ENCODE measurements around the gene CHD2. TPM values are rescaled to one million over a fixed set of nuclear protein-coding genes. Genes with fewer than 3 reads are reported as not detected.

Gene CHD2
- total and polyA plus RNA-seq, 3 experiments from 2014 or later, result 80.3 to 109 (median 99.0) TPM

DNA sequence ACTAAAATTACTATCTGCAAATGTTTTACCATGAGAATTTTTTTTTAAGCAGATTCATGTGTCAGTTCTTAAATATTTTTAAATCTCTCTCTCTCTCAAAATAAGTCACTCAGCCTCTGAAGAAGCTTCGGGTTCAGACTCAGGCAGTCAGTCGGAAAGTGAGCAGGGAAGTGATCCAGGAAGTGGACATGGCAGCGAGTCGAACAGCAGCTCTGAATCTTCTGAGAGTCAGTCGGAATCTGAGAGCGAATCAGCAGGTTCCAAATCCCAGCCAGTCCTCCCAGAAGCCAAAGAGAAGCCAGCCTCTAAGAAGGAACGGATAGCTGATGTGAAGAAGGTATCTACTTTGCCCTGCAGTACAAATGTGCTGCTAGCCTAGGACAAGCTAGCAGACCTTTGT, 24.1 kb downstream of the CHD2 start:
- no peak for DNase-seq
- H3K4me3 ChIP-seq (ENCODE audit: low read length), result no peak overlapping the region
- POLR2A ChIA-PET, result interaction anchor here (1.2 kb wide), 1 partner anchor 127 kb away, joined by 4 read pairs; no protein-coding TSS in a partner anchor
- Mint-ChIP-seq H3K9me3 (no peaks in the 10 kb centered on the region), H3K36me3 (peaks cover 14 to 94% (median 25%) of the 10 kb centered on the region in 3 donors), H3K4me3 (no peak overlapping the region), H3K4me1 (peaks cover 67 to 97% (median 96%) of the 10 kb centered on the region in 3 donors), H3K27me3 (peaks cover 0 to 1% of the 10 kb centered on the region in 2 donors), H3K27ac (peak overlapping the region in 6 of 8 donors; percentile 1 to 93 (median 70))
- H3K27me3 ChIP-seq (ENCODE audit: insufficient read depth, low read length, poor library complexity, severe bottlenecking), result no peaks in the 10 kb centered on the region
- CTCF ChIA-PET, result interaction anchor here (1.9 to 4.8 kb wide), 2 partner anchors 116 to 127 kb away, joined by 9 to 25 read pairs; no protein-coding TSS in a partner anchor
- H3K36me3 ChIP-seq (ENCODE audit: insufficient read depth, low read length), result peaks cover 50% of the 10 kb centered on the region
- H3K27ac ChIP-seq (ENCODE audit: low read depth, low read length), result no peak overlapping the region
- no peaks in the 10 kb centered on the region for H3K9me3 ChIP-seq (ENCODE audit: low read length)
- peaks cover 51% of the 10 kb centered on the region for H3K4me1 ChIP-seq (ENCODE audit: insufficient read depth, low read length)

DNA sequence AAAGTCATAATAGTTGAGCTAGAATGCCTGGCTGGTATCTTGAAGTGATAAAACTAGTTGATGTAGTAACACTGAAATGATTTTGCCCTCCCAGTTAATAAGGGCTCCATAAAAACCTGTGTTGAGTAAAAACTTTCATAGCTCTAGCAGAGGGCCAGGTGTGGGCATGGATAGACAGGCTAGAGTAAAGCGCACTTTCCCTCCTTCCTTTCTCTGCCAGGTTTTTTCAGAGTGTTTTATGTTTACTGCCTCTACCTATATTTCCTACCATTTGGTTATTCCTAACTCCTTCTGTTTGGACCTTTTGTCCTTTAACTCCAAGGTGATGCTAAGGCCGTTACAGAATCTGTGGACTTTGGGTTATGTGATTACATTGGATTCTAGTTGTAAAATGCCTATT, 25.3 kb downstream of the CHD2 start:
- peaks cover 0 to 1% of the 10 kb centered on the region in 2 donors for H3K27me3 Mint-ChIP-seq
- H3K27ac Mint-ChIP-seq, result peak overlapping the region in 5 of 8 donors; percentile 51 to 68 (median 60)
- no peak overlapping the region for H3K27ac ChIP-seq (ENCODE audit: low read depth, low read length)

DNA sequence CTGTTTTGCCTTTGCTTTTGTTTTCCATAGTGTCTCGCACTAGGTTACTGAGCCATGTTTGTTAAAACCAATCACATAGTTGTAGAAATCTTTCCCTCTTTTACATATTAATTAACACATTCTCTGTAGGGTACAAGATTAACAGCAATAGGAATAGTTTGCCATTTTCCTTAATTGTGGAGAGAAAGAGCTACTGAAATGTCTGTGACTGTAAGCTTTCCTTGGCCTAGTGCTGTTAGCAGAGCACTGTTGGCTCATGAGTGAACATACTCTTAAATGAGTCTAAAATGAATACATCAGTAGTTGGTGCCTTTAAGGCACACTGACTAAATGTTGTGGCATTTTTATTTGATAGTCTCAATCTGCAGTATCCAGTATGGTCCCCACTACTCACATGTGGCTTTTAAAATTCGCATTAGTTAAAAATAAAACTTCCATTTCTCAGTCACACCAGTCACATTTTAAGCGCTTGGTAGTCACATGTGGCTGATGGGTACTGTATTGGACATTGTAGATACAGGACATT, 28.2 kb downstream of the CHD2 start:
- Histone ChIP-seq H3K9me3 (ENCODE audit: low read length) (no peaks in the 10 kb centered on the region), H3K4me1 (ENCODE audit: insufficient read depth, low read length) (peaks cover 12% of the 10 kb centered on the region), H3K4me3 (ENCODE audit: low read length) (no peak overlapping the region), H3K27me3 (ENCODE audit: insufficient read depth, low read length, poor library complexity, severe bottlenecking) (no peaks in the 10 kb centered on the region), H3K27ac (ENCODE audit: low read depth, low read length) (no peak overlapping the region), H3K36me3 (ENCODE audit: insufficient read depth, low read length) (peaks cover 74% of the 10 kb centered on the region)
- no peaks in the 10 kb centered on the region for H3K9me3 Mint-ChIP-seq
- POLR2A ChIA-PET, result no interaction called here
- peaks cover 14 to 95% (median 22%) of the 10 kb centered on the region in 3 donors for H3K36me3 Mint-ChIP-seq
- peaks cover 0 to 1% of the 10 kb centered on the region in 2 donors for H3K27me3 Mint-ChIP-seq
- H3K4me3 Mint-ChIP-seq, result no peak overlapping the region
- peaks cover 47 to 77% (median 64%) of the 10 kb centered on the region in 3 donors for H3K4me1 Mint-ChIP-seq
- CTCF ChIA-PET, result interaction anchor here (0.9 to 1.4 kb wide), 3 partner anchors 131 to 139 kb away, joined by 3 to 5 read pairs (median 4); no protein-coding TSS in a partner anchor
- peak overlapping the region in 7 of 8 donors; percentile 1 to 65 (median 37) for H3K27ac Mint-ChIP-seq
- no peak for DNase-seq

More for the DNA sequence above, 25.3 kb downstream of the CHD2 start:
- DNase-seq, result no peak
- H3K36me3 ChIP-seq (ENCODE audit: insufficient read depth, low read length), result peaks cover 61% of the 10 kb centered on the region
- no peak overlapping the region for H3K4me3 ChIP-seq (ENCODE audit: low read length)
- peaks cover 41% of the 10 kb centered on the region for H3K4me1 ChIP-seq (ENCODE audit: insufficient read depth, low read length)
- POLR2A ChIA-PET, result interaction anchor here (0.6 kb wide), 1 partner anchor 46 kb away, joined by 3 read pairs; no protein-coding TSS in a partner anchor
- no peaks in the 10 kb centered on the region for H3K27me3 ChIP-seq (ENCODE audit: insufficient read depth, low read length, poor library complexity, severe bottlenecking)
- peaks cover 14 to 97% (median 25%) of the 10 kb centered on the region in 3 donors for H3K36me3 Mint-ChIP-seq
- H3K9me3 ChIP-seq (ENCODE audit: low read length), result no peaks in the 10 kb centered on the region
- H3K4me1 Mint-ChIP-seq, result peaks cover 70 to 93% (median 91%) of the 10 kb centered on the region in 3 donors
- H3K9me3 Mint-ChIP-seq, result no peaks in the 10 kb centered on the region
- H3K4me3 Mint-ChIP-seq, result no peak overlapping the region
- CTCF ChIA-PET, result interaction anchor here (0.8 to 4.8 kb wide), 3 partner anchors 8 to 129 kb away, joined by 3 to 25 read pairs (median 4); no protein-coding TSS in a partner anchor

DNA sequence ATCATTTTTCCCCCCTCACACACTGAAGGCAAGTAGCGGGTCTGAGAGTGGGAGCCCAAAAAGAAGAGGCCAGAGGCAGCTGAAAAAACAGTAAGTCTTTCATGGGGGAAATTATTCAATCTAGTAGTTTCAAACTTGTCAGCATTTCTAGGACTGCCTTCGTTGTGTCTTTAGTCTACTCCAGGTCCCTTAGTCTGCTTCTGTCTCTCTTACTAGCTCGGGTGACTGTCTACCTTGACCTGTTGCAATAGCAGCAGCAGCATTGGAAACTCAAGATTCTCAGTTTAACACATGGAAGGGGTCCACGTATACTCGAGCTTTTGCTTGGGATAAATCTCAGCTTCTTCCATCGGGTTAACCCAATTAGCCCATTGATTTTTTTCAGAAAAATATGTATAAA, 28.9 kb downstream of the CHD2 start:
- Histone ChIP-seq H3K4me1 (ENCODE audit: insufficient read depth, low read length) (peaks cover 11% of the 10 kb centered on the region), H3K27ac (ENCODE audit: low read depth, low read length) (no peak overlapping the region), H3K9me3 (ENCODE audit: low read length) (no peaks in the 10 kb centered on the region), H3K27me3 (ENCODE audit: insufficient read depth, low read length, poor library complexity, severe bottlenecking) (no peaks in the 10 kb centered on the region), H3K36me3 (ENCODE audit: insufficient read depth, low read length) (peaks cover 81% of the 10 kb centered on the region), H3K4me3 (ENCODE audit: low read length) (no peak overlapping the region)
- Mint-ChIP-seq H3K27ac (peak overlapping the region in 6 of 8 donors; percentile 1 to 65 (median 36)), H3K36me3 (peaks cover 14 to 97% (median 24%) of the 10 kb centered on the region in 3 donors), H3K27me3 (peaks cover 0 to 1% of the 10 kb centered on the region in 2 donors), H3K4me1 (peaks cover 47 to 79% (median 63%) of the 10 kb centered on the region in 3 donors), H3K4me3 (no peak overlapping the region), H3K9me3 (no peaks in the 10 kb centered on the region)
- POLR2A ChIA-PET, result no interaction called here
- no peak for DNase-seq
- CTCF ChIA-PET, result interaction anchor here (0.9 to 1.4 kb wide), 3 partner anchors 132 to 140 kb away, joined by 3 to 5 read pairs (median 4); no protein-coding TSS in a partner anchor

DNA sequence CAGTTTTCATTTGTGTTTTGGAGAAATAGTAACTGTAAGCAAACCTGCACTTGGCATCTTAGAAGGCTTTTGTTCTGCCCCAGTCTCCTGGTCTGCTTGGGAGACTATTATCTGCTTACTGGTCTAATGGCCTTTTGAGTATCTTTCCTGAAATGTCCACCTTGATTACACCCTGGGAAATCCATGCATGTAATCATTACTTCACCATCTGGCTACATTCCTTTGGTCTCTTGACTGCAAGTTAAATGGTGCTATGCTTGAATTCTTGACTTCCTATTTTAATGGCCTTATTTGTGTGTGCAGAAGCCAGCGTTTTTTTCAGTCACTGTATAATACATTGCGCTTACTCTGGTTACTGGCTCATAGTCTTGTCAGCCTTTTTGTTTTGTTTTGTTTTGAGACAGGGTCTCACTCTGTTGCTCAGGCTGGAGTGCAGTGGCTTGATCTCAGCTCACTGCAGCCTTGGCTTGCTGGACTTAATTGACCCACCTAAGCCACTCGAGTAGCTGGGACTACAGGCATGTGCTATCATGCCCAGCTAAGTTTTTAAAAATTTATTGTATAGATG, 30.0 kb downstream of the CHD2 start:
- Histone ChIP-seq H3K27ac (ENCODE audit: low read depth, low read length) (no peak overlapping the region), H3K4me3 (ENCODE audit: low read length) (no peak overlapping the region), H3K36me3 (ENCODE audit: insufficient read depth, low read length) (peaks cover 80% of the 10 kb centered on the region), H3K4me1 (ENCODE audit: insufficient read depth, low read length) (peaks cover 11% of the 10 kb centered on the region), H3K9me3 (ENCODE audit: low read length) (no peaks in the 10 kb centered on the region), H3K27me3 (ENCODE audit: insufficient read depth, low read length, poor library complexity, severe bottlenecking) (no peaks in the 10 kb centered on the region)
- Mint-ChIP-seq H3K36me3 (peaks cover 14 to 97% (median 24%) of the 10 kb centered on the region in 3 donors), H3K4me3 (no peak overlapping the region), H3K27ac (peak overlapping the region in 4 of 8 donors; percentile 13 to 93 (median 40)), H3K4me1 (peaks cover 46 to 75% (median 60%) of the 10 kb centered on the region in 3 donors), H3K9me3 (no peaks in the 10 kb centered on the region), H3K27me3 (peaks cover 0 to 1% of the 10 kb centered on the region in 2 donors)
- POLR2A ChIA-PET, result no interaction called here
- CTCF ChIA-PET, result interaction anchor here (1.0 to 1.5 kb wide), 3 partner anchors 12 to 133 kb away, joined by 3 to 4 read pairs (median 3); no protein-coding TSS in a partner anchor
- no peak for DNase-seq

DNA sequence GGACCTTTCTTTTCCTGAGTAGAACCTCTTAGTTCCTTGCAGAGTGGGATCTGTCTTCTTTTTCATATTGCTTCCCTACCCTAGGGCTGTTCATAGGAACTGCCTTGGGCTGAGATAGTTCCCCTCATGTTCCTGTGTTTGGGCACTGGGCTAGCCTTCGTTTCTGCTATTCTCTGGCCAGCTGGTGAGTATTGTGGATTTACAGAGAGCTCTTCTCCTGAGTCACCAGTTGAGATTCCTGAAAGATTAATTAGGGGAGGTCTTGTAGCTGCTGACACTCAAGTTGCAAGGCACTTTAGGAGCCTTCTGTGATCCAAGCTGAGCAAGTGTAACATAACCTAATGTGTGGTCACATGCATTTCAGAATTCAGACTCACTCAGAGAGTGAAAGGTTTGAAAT, 30.7 kb downstream of the CHD2 start:
- DNase-seq, result no peak
- Mint-ChIP-seq H3K9me3 (no peaks in the 10 kb centered on the region), H3K27ac (peak overlapping the region in 4 of 8 donors; percentile 3 to 93 (median 25)), H3K27me3 (peaks cover 0 to 1% of the 10 kb centered on the region in 2 donors), H3K4me3 (no peak overlapping the region), H3K4me1 (peaks cover 48 to 75% (median 60%) of the 10 kb centered on the region in 3 donors), H3K36me3 (peaks cover 14 to 97% (median 28%) of the 10 kb centered on the region in 3 donors)
- H3K27ac ChIP-seq (ENCODE audit: low read depth, low read length), result no peak overlapping the region
- POLR2A ChIA-PET, result no interaction called here
- peaks cover 11% of the 10 kb centered on the region for H3K4me1 ChIP-seq (ENCODE audit: insufficient read depth, low read length)
- peaks cover 80% of the 10 kb centered on the region for H3K36me3 ChIP-seq (ENCODE audit: insufficient read depth, low read length)
- H3K27me3 ChIP-seq (ENCODE audit: insufficient read depth, low read length, poor library complexity, severe bottlenecking), result no peaks in the 10 kb centered on the region
- no peaks in the 10 kb centered on the region for H3K9me3 ChIP-seq (ENCODE audit: low read length)
- CTCF ChIA-PET, result interaction anchor here (1.0 to 1.5 kb wide), 3 partner anchors 13 to 133 kb away, joined by 3 to 4 read pairs (median 3); no protein-coding TSS in a partner anchor
- H3K4me3 ChIP-seq (ENCODE audit: low read length), result no peak overlapping the region

DNA sequence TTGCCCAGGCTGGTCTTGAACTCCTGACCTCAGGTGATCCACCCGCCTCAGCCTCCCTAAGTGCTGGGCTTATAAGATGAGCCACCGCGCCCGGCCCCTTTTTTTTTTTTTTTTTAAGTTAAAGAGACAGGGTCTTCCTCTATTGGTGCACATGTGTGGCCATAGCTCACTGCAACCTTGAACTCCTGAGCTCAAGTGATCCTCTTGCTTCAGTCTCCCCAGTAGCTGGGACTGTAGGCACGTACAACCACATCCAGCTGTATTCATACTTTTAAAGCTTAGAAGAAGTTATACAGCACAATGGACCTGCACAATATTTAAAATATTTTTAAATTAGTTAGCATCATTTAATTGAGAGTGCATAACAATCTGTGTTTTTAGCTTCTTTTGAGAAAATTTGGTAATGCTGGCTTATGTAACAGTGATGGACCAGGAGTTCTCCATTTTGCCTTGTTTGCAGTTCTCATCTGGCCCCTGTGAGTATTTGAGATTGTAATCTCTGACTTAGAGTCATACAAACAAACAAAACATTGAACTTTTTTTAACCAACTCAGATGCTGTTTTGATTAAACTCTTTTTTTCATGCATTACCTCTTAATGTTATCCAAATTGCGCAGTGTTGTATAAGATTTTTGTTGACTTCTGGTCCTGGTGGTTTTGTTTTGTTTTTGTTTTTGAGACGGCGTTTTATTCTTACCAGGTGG, 33.0 kb downstream of the CHD2 start:
- POLR2A ChIA-PET, result no interaction called here
- Mint-ChIP-seq H3K9me3 (no peaks in the 10 kb centered on the region), H3K4me3 (no peak overlapping the region), H3K27ac (peak overlapping the region in 6 of 8 donors; percentile 14 to 79 (median 62)), H3K4me1 (peaks cover 48 to 75% (median 60%) of the 10 kb centered on the region in 3 donors), H3K27me3 (no peaks in the 10 kb centered on the region), H3K36me3 (peaks cover 6 to 96% (median 21%) of the 10 kb centered on the region in 3 donors)
- peaks cover 26% of the 10 kb centered on the region for H3K4me1 ChIP-seq (ENCODE audit: insufficient read depth, low read length)
- H3K9me3 ChIP-seq (ENCODE audit: low read length), result no peaks in the 10 kb centered on the region
- no peaks in the 10 kb centered on the region for H3K27me3 ChIP-seq (ENCODE audit: insufficient read depth, low read length, poor library complexity, severe bottlenecking)
- H3K27ac ChIP-seq (ENCODE audit: low read depth, low read length), result no peak overlapping the region
- H3K36me3 ChIP-seq (ENCODE audit: insufficient read depth, low read length), result peaks cover 81% of the 10 kb centered on the region
- no peak for DNase-seq
- CTCF ChIA-PET, result interaction anchor here (0.9 to 2.9 kb wide), 3 partner anchors 10 to 137 kb away, joined by 3 to 12 read pairs (median 5); no protein-coding TSS in a partner anchor
- no peak overlapping the region for H3K4me3 ChIP-seq (ENCODE audit: low read length)
